GF-D8 (cell line): Measurements from ENCODE around the gene ABHD5.

Experiments used
- DNase-seq: peaks from one replicate; lab custom pipeline; 2025; lab: John Stamatoyannopoulos, UW

The ABHD5 gene

GRCh38 chr3:43685921-43686320, 4.8 kb upstream of the ABHD5 start:
- no peak for DNase-seq

GRCh38 chr3:43686333-43686699, 4.4 kb upstream of the ABHD5 start:
- no peak for DNase-seq

- DNase-seq, result no peak
Measured at GRCh38 chr3:43686700-43687498, 3.8 kb upstream of the ABHD5 start.

- no peak for DNase-seq
Measured at GRCh38 chr3:43687499-43687811, 3.3 kb upstream of the ABHD5 start.

GRCh38 chr3:43688245-43688650, 2.5 kb upstream of the ABHD5 start:
- DNase-seq, result no peak

- DNase-seq, result no peak
Measured at GRCh38 chr3:43689166-43689565, 1.6 kb upstream of the ABHD5 start.

GRCh38 chr3:43689766-43690399, 855 bp upstream of the ABHD5 start:
- no peak for DNase-seq

GRCh38 chr3:43691120-43691995, 620 bp downstream of the ABHD5 start:
- no peak for DNase-seq

- DNase-seq, result peak; percentile 8
Measured at GRCh38 chr3:43692085-43692855, 1.5 kb downstream of the ABHD5 start.

GRCh38 chr3:43692971-43693370, 2.2 kb downstream of the ABHD5 start:
- no peak for DNase-seq

- no peak for DNase-seq
Measured at GRCh38 chr3:43693594-43693993, 2.9 kb downstream of the ABHD5 start.

- DNase-seq, result peak; percentile 90
Measured at GRCh38 chr3:43695443-43695842, 4.7 kb downstream of the ABHD5 start.

- DNase-seq, result no peak
Measured at GRCh38 chr3:43695863-43696262, 5.1 kb downstream of the ABHD5 start.

- DNase-seq, result no peak
Measured at GRCh38 chr3:43696441-43696840, 5.7 kb downstream of the ABHD5 start.

- DNase-seq, result no peak
Measured at GRCh38 chr3:43696881-43697280, 6.1 kb downstream of the ABHD5 start.

GRCh38 chr3:43699864-43700263, 9.1 kb downstream of the ABHD5 start:
- DNase-seq, result no peak

GRCh38 chr3:43704697-43705096, 14.0 kb downstream of the ABHD5 start:
- DNase-seq, result no peak

- no peak for DNase-seq
Measured at GRCh38 chr3:43706342-43706741, 15.6 kb downstream of the ABHD5 start.

- DNase-seq, result no peak
Measured at GRCh38 chr3:43707266-43707665, 16.5 kb downstream of the ABHD5 start.

- no peak for DNase-seq
Measured at GRCh38 chr3:43707998-43708397, 17.3 kb downstream of the ABHD5 start.

- peak; percentile 25 for DNase-seq
Measured at GRCh38 chr3:43709022-43709421, 18.3 kb downstream of the ABHD5 start.

- DNase-seq, result no peak
Measured at GRCh38 chr3:43710607-43711006, 19.9 kb downstream of the ABHD5 start.
